ENCODE results near the gene ELAVL4. TPM values are rescaled to one million over a fixed set of nuclear protein-coding genes. Genes with fewer than 3 reads are reported as not detected.

The ELAVL4 gene
- polyA plus RNA-seq, 1 experiment: not detected

DNA sequence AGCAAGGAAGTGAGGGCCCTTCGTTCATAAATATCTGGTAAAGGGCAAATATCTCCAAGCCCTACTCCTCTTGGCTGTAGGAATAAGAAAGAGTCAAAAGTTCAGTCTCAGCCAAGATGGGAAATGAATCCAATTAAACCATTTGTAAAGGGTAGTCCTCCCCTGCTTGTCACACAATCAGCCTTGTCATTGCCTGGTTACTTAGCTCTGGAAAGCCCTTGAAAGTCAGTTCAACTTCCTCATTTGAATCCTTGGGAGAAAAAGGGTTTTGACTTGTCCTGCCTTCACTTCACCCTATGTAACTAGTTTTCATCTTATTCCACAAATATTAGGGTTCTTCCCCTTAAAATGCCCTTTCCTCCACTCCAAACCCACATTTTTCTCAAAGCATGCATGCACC, 100.0 kb downstream of the ELAVL4 start:
- no peaks in the 10 kb centered on the region; the same call in 1 of the 2 replicates for H3K9me3 ChIP-seq (ENCODE audit: control insufficient read depth, insufficient read depth, low read length)
- no peak for DNase-seq (ENCODE audit: low read depth, low spot score)
- CTCF ChIA-PET: no interaction called here
- H3K27ac ChIP-seq (ENCODE audit: low read depth, low read length): no peak overlapping the region
- POLR2A ChIA-PET: no interaction called here
- H3K4me3 ChIP-seq (ENCODE audit: low read depth, low read length): no peak overlapping the region
- TF ChIP-seq, protein P1, sequence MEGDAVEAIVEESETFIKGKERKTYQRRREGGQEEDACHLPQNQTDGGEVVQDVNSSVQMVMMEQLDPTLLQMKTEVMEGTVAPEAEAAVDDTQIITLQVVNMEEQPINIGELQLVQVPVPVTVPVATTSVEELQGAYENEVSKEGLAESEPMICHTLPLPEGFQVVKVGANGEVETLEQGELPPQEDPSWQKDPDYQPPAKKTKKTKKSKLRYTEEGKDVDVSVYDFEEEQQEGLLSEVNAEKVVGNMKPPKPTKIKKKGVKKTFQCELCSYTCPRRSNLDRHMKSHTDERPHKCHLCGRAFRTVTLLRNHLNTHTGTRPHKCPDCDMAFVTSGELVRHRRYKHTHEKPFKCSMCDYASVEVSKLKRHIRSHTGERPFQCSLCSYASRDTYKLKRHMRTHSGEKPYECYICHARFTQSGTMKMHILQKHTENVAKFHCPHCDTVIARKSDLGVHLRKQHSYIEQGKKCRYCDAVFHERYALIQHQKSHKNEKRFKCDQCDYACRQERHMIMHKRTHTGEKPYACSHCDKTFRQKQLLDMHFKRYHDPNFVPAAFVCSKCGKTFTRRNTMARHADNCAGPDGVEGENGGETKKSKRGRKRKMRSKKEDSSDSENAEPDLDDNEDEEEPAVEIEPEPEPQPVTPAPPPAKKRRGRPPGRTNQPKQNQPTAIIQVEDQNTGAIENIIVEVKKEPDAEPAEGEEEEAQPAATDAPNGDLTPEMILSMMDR (IDR thresholded peaks at IDR 0.05; ENCODE audit: low read depth, low read length): no peak
- H3K27me3 ChIP-seq (ENCODE audit: control insufficient read depth, insufficient read depth, low read length): no peaks in the 10 kb centered on the region

DNA sequence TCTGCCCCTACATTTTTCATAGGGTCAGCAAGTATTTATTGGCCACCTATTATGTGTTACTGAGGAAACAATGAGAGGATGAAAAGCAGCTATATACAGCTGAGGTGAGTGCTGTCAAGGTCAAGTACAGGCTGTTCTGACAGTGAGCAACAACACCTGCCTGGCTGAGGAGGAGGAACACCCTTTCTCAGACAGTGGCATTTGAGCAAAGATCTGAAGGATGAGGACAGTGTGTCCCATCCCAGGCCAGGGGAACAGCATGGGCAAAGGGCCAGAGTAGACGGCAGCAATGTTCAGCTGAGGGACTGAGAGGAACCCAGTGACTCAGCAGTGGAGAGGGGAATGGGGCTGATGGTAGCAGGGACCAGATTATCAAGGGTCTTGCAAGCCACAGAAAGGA, 101.0 kb downstream of the ELAVL4 start:
- H3K4me3 ChIP-seq (ENCODE audit: low read depth, low read length): no peak overlapping the region
- ChIA-PET CTCF (no interaction called here), POLR2A (no interaction called here)
- H3K27me3 ChIP-seq (ENCODE audit: control insufficient read depth, insufficient read depth, low read length): no peaks in the 10 kb centered on the region
- no peak overlapping the region for H3K27ac ChIP-seq (ENCODE audit: low read depth, low read length)
- TF ChIP-seq, protein P1 (IDR thresholded peaks at IDR 0.05; ENCODE audit: low read depth, low read length): no peak
- peaks cover 3% of the 10 kb centered on the region for H3K9me3 ChIP-seq (ENCODE audit: control insufficient read depth, insufficient read depth, low read length)
- DNase-seq (ENCODE audit: low read depth, low spot score): no peak

DNA sequence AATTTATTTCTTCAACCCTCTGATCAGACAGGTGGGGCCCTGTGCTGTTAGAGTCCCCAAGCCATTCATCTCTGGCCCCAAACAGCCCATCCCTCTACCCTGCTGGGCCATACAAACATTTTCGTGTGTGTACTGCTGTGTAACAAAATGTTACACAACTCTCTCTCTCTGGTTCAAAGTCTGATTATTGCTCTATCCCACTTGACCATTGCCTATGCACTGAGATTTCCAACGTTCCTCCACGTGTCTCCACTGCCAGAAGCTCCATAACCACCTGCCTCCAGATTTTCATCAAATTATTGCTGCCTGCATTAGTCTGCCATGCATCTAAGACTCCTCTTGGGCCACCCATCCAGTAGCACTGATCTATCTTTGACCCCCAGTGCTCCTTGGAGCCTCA, 104.8 kb downstream of the ELAVL4 start:
- POLR2A ChIA-PET: no interaction called here

DNA sequence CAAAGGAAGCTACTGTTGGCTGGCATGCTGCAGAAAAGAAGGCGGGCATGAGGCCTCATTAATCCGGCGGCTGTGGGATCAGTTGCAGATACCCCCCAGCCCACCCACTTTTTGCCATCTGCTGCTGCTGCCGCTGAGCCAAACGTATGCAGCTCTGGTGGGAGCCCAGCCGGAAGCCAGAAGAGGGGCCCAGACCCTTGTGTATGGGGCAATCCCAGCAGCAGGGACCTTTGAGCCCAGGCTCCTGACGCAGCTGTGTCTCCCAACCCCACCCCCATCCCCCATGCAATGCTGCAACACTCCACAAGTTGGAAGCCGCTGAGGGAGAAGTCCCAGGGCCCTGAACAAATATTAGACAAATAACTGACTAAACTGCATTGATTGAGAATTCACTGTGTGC, 106.0 kb downstream of the ELAVL4 start:
- Histone ChIP-seq H3K4me3 (ENCODE audit: low read depth, low read length) (no peak overlapping the region), H3K9me3 (ENCODE audit: control insufficient read depth, insufficient read depth, low read length) (peaks cover 7% of the 10 kb centered on the region), H3K27me3 (ENCODE audit: control insufficient read depth, insufficient read depth, low read length) (no peaks in the 10 kb centered on the region), H3K27ac (ENCODE audit: low read depth, low read length) (no peak overlapping the region)
- no peak for DNase-seq (ENCODE audit: low read depth, low spot score)
- POLR2A ChIA-PET: no interaction called here
- TF ChIP-seq, protein P1 (IDR thresholded peaks at IDR 0.05; ENCODE audit: low read depth, low read length): no peak
- CTCF ChIA-PET: no interaction called here

More for the DNA sequence above, 104.8 kb downstream of the ELAVL4 start:
- CTCF ChIA-PET: no interaction called here
- H3K9me3 ChIP-seq (ENCODE audit: control insufficient read depth, insufficient read depth, low read length): peaks cover 7% of the 10 kb centered on the region
- TF ChIP-seq, protein P1 (IDR thresholded peaks at IDR 0.05; ENCODE audit: low read depth, low read length): no peak
- H3K27me3 ChIP-seq (ENCODE audit: control insufficient read depth, insufficient read depth, low read length): no peaks in the 10 kb centered on the region
- H3K4me3 ChIP-seq (ENCODE audit: low read depth, low read length): no peak overlapping the region
- H3K27ac ChIP-seq (ENCODE audit: low read depth, low read length): no peak overlapping the region
- no peak for DNase-seq (ENCODE audit: low read depth, low spot score)

DNA sequence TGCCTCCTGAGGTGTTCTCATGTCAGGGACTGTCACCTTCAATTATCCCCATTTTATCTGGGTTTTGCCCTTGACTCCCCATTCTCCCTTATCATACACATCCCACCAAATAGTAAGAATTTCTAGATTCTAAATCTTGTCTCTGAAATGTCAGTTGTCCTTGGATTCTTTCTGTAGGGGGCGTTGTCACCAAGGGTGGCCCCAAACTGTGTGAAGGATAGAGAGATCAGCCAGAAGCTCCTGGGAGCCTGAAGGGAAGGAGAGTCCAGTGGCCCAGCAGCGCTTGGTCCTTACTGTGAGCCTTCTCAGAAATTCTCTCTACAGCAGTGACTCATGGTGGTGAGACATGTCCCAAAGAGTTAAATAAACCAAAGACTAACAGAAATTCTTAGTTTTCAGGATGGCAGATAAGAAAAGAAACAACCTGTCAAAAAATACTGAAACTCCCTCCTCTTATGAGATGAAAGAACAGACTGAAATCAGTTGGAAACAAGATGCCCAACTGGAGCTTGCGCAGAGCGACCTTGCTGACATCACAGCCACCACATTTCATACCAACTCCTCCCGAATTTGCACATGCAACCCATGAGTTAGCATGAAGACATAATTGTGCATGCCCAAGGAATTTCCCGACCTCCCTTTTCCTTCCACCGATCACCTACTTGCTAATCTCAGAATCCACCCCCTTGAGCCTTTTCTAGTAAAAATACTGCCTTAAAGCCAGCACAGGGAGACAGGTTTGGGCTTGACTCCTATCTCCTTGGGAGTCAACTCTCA, 109.8 kb downstream of the ELAVL4 start:
- H3K27me3 ChIP-seq (ENCODE audit: control insufficient read depth, insufficient read depth, low read length): no peaks in the 10 kb centered on the region
- TF ChIP-seq, protein P1 (IDR thresholded peaks at IDR 0.05; ENCODE audit: low read depth, low read length): no peak
- no peak overlapping the region for H3K27ac ChIP-seq (ENCODE audit: low read depth, low read length)
- H3K4me3 ChIP-seq (ENCODE audit: low read depth, low read length): no peak overlapping the region
- peaks cover 7% of the 10 kb centered on the region for H3K9me3 ChIP-seq (ENCODE audit: control insufficient read depth, insufficient read depth, low read length)
- DNase-seq (ENCODE audit: low read depth, low spot score): no peak
- ChIA-PET CTCF (no interaction called here), POLR2A (no interaction called here)
